Measurements from ENCODE around the gene PRTG.
A peak's percentile ranks its signal among the peaks of the same experiment; 100 is the strongest.
"Not testable (repeated sequence)": the region's sequence is repeated elsewhere in the genome, so short reads cannot be mapped to it uniquely, and the experiment has no call there.

PRTG gene

GRCh38 chr15:55743729-55744655 is 1.0 kb upstream of the PRTG start:
- no peak for DNase-seq

- DNase-seq = peak in 1 of 2 experiments; percentile 63
These were observed 440 bp downstream of the PRTG start for GRCh38 chr15:55742498-55742926.

GRCh38 chr15:55741833-55742497 is 987 bp downstream of the PRTG start:
- peak in 1 of 2 experiments; percentile 58 for DNase-seq

GRCh38 chr15:55740981-55741832 is 1.7 kb downstream of the PRTG start:
- DNase-seq = no peak

- DNase-seq = no peak
These were observed 2.5 kb downstream of the PRTG start for GRCh38 chr15:55740359-55740878.

GRCh38 chr15:55739641-55740040 is 3.3 kb downstream of the PRTG start:
- no peak for DNase-seq

GRCh38 chr15:55738715-55739114 is 4.2 kb downstream of the PRTG start:
- DNase-seq = no peak

GRCh38 chr15:55737373-55737772 is 5.6 kb downstream of the PRTG start:
- no peak for DNase-seq

- DNase-seq = no peak
These were observed 6.2 kb downstream of the PRTG start for GRCh38 chr15:55736756-55737155.

- no peak for DNase-seq
These were observed 8.3 kb downstream of the PRTG start for GRCh38 chr15:55734641-55735040.

- DNase-seq = not testable (repeated sequence)
These were observed 9.5 kb downstream of the PRTG start for GRCh38 chr15:55733461-55733860.

GRCh38 chr15:55721554-55722185 is 21.3 kb downstream of the PRTG start:
- DNase-seq = no peak

GRCh38 chr15:55715355-55716076 is 27.4 kb downstream of the PRTG start:
- DNase-seq = no peak

GRCh38 chr15:55714064-55714463 is 28.9 kb downstream of the PRTG start:
- DNase-seq = no peak

- no peak for DNase-seq
These were observed 30.6 kb downstream of the PRTG start for GRCh38 chr15:55712363-55712762.

GRCh38 chr15:55710286-55710685 is 32.7 kb downstream of the PRTG start:
- no peak for DNase-seq

GRCh38 chr15:55709458-55709857 is 33.5 kb downstream of the PRTG start:
- no peak for DNase-seq

GRCh38 chr15:55708720-55709119 is 34.2 kb downstream of the PRTG start:
- DNase-seq = no peak

- no peak for DNase-seq
These were observed 35.0 kb downstream of the PRTG start for GRCh38 chr15:55707951-55708350.

- DNase-seq = no peak
These were observed 35.4 kb downstream of the PRTG start for GRCh38 chr15:55707518-55707917.

GRCh38 chr15:55703873-55704301 is 39.1 kb downstream of the PRTG start:
- no peak for DNase-seq

GRCh38 chr15:55700876-55701275 is 42.1 kb downstream of the PRTG start:
- DNase-seq = no peak

All from NCI-H526 (cell line).